Ascending aorta (tissue), 2 donors: ENCODE measurements around the gene FBXO2. TPM values are rescaled to one million over a fixed set of nuclear protein-coding genes. Genes with fewer than 3 reads are reported as not detected.

Experiments
- DNase-seq, 2 donors: peaks; one replicate each; pipeline ENCODE4 v3.0.0-alpha.2; 2019; ENCODE audit warnings: low spot score in 2 of 2
- H3K27ac ChIP-seq, 2 donors: fragments of 200-600 bp; sonication (generic); one replicate each; pipeline ENCODE4 v1.5.1; 2016 to 2017; ENCODE audit warnings: mild to moderate bottlenecking in 1 of 2
- H3K27me3 ChIP-seq: fragments of 200-600 bp; sonication (generic); one replicate; pipeline ENCODE4 v1.5.1; 2017
- H3K36me3 ChIP-seq, 2 donors: fragments of 200-600 bp; sonication (generic); one replicate each; pipeline ENCODE4 v1.5.1; 2016
- H3K4me1 ChIP-seq, 2 donors: fragments of 200-600 bp; sonication (generic); one replicate each; pipeline ENCODE4 v1.5.1; 2016 to 2017; ENCODE audit warnings: mild to moderate bottlenecking in 1 of 2
- H3K4me3 ChIP-seq, 2 donors: fragments of 200-600 bp; sonication (generic); one replicate each; pipeline ENCODE4 v1.5.1; 2016 to 2017; ENCODE audit warnings: mild to moderate bottlenecking in 1 of 2
- H3K9me3 ChIP-seq, 2 donors: fragments of 200-600 bp; sonication (generic); one replicate each; pipeline ENCODE4 v1.5.1; 2016
- intact Hi-C: fragments of 100-400 bp; cut with DNase I; formaldehyde crosslinking; loops from one replicate; pipeline ENCODE4 v1.15.1; 2023
- total RNA-seq: library from RNA; depleted of rRNA; stranded (reverse); fragments of >200 nt; gene quantifications from one replicate; pipeline ENCODE4 v1.1.0, GENCODE V29; 2016
- TF ChIP-seq, protein P1 (sequence below), 3 experiments: fragments of 200-600 bp in 2 of 3; fragments of 450-650 bp in 1 of 3; sonication (generic) in 2 of 3; IDR thresholded peaks; one replicate each; pipeline ENCODE4 v1.5.1; 2016 to 2019; ENCODE audit warnings: antibody characterized with exemption in 3 of 3, mild to moderate bottlenecking in 1 of 3, moderate library complexity in 1 of 3

Gene FBXO2
- total RNA-seq, 1 donor from 2014 or later, result 6.1 TPM

DNA sequence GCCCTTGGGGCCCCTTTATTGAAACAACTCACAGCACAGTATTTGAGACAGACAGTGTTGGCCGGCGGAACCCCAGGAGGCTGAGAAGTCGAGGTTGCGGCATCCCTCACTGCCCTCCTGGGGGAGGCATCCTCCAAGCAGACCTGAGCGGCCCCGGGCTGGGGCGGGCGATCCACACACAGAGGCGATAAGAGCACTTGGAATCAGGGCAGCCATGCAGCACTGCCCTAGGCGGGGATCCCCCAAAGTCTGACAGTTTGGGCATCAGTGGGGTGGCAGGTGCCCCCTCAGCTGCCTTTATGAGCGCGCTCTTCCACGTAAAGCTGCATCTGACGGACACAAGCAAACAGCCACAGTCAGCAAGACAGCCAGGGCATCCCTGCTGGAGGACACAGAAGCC lies 20.3 kb upstream of the FBXO2 start:
- peaks cover 31 to 58% of the 10 kb centered on the region in 2 donors for H3K36me3 ChIP-seq
- no peaks in the 10 kb centered on the region for H3K9me3 ChIP-seq
- H3K4me3 ChIP-seq, result no peak overlapping the region
- H3K4me1 ChIP-seq, result no peaks in the 10 kb centered on the region
- H3K27ac ChIP-seq, result no peak overlapping the region
- TF ChIP-seq, protein P1, sequence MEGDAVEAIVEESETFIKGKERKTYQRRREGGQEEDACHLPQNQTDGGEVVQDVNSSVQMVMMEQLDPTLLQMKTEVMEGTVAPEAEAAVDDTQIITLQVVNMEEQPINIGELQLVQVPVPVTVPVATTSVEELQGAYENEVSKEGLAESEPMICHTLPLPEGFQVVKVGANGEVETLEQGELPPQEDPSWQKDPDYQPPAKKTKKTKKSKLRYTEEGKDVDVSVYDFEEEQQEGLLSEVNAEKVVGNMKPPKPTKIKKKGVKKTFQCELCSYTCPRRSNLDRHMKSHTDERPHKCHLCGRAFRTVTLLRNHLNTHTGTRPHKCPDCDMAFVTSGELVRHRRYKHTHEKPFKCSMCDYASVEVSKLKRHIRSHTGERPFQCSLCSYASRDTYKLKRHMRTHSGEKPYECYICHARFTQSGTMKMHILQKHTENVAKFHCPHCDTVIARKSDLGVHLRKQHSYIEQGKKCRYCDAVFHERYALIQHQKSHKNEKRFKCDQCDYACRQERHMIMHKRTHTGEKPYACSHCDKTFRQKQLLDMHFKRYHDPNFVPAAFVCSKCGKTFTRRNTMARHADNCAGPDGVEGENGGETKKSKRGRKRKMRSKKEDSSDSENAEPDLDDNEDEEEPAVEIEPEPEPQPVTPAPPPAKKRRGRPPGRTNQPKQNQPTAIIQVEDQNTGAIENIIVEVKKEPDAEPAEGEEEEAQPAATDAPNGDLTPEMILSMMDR (IDR thresholded peaks at IDR 0.05), result no peak
- no peak for DNase-seq
- intact Hi-C loops, result no loop called here
- H3K27me3 ChIP-seq, result no peaks in the 10 kb centered on the region

DNA sequence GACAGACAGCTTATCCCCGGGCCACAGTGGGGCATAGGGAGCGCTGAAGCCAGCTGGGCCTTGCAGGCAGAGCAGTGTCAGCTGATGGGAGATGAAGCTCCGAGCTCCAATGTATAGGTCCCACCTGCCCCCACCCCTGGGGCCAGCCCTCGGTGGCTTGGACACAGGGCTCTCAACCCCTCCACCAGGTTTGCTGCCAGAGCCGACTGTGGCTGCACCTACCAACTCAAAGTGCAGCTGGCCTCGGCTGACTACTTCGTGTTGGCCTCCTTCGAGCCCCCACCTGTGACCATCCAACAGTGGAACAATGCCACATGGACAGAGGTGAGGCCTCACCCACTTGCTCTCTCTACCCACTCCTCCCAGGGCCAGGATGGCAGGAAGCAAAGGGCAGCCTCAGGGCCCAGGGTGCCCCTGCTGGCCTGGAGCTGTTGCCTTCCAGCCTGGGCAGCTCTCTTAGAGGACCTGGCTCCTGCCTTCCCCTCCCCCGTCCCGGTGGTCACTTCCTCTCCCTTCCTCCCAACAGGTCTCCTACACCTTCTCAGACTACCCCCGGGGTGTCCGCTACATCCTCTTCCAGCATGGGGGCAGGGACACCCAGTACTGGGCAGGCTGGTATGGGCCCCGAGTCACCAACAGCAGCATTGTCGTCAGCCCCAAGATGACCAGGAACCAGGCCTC lies 19.0 kb upstream of the FBXO2 start:
- TF ChIP-seq, protein P1 (IDR thresholded peaks at IDR 0.05), result no peak
- Histone ChIP-seq H3K27me3 (no peaks in the 10 kb centered on the region), H3K27ac (no peak overlapping the region), H3K9me3 (no peaks in the 10 kb centered on the region), H3K4me1 (no peaks in the 10 kb centered on the region), H3K4me3 (no peak overlapping the region), H3K36me3 (peaks cover 31 to 63% of the 10 kb centered on the region in 2 donors)
- DNase-seq, result no peak
- intact Hi-C loops, result no loop called here

DNA sequence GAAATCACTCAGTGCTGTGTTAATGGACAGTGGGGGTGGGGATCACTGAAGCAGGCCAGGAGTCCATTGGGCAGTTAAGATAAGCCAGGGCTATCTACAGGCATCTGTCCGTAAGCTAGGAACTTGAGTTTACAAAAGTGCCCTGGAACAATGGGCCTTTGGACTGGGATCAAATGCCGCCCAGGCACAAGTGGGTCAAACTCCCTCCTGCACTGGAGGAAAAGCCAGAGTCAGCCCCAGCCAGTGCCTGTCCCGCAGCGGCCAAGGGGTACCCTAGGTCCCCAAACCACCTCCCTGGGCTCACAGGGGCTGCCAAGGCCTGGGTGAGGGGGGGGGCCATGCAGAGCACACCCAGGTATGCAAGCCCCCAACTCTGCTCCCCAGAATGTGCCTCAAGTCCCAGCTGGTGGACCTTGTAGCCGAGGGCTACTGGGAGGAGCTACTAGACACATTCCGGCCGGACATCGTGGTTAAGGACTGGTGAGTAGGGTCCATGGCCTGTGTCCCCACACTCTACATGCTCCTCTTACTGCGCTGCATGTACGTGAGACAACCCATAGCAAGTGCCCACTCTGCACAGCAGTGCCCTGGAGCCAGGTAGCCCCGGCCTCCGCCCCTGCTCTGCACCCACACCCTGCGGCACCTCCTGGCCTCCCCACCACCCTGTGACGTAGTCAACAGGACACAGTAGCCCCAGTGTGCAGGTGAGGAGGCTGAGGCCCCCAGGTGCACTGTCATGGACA lies 17.5 kb upstream of the FBXO2 start:
- H3K27me3 ChIP-seq, result no peaks in the 10 kb centered on the region
- H3K4me3 ChIP-seq, result no peak overlapping the region
- H3K27ac ChIP-seq, result no peak overlapping the region
- peaks cover 31 to 55% of the 10 kb centered on the region in 2 donors for H3K36me3 ChIP-seq
- TF ChIP-seq, protein P1 (IDR thresholded peaks at IDR 0.05), result no peak
- intact Hi-C loops, result no loop called here
- DNase-seq, result no peak
- no peaks in the 10 kb centered on the region for H3K9me3 ChIP-seq
- no peaks in the 10 kb centered on the region for H3K4me1 ChIP-seq

DNA sequence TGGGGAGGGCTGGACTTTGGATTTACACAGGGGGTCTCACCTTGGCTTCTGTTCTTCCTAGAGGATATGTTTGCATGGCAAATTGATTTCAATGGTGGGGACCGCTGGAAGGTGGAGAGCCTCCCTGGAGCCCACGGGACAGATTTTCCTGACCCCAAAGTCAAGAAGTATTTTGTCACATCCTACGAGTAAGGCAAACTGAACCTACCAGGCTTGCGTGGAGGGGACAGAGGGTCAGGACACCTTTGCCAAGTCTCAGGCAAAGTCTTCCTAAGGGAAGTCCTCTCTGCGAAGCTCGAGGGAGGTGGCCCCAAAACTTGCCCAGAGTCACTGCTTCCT lies 16.9 kb upstream of the FBXO2 start:
- no peaks in the 10 kb centered on the region for H3K4me1 ChIP-seq
- TF ChIP-seq, protein P1 (IDR thresholded peaks at IDR 0.05), result no peak
- no peak for DNase-seq
- no peaks in the 10 kb centered on the region for H3K9me3 ChIP-seq
- H3K36me3 ChIP-seq, result peaks cover 26 to 49% of the 10 kb centered on the region in 2 donors
- no peak overlapping the region for H3K27ac ChIP-seq
- no peaks in the 10 kb centered on the region for H3K27me3 ChIP-seq
- intact Hi-C loops, result no loop called here
- no peak overlapping the region for H3K4me3 ChIP-seq

DNA sequence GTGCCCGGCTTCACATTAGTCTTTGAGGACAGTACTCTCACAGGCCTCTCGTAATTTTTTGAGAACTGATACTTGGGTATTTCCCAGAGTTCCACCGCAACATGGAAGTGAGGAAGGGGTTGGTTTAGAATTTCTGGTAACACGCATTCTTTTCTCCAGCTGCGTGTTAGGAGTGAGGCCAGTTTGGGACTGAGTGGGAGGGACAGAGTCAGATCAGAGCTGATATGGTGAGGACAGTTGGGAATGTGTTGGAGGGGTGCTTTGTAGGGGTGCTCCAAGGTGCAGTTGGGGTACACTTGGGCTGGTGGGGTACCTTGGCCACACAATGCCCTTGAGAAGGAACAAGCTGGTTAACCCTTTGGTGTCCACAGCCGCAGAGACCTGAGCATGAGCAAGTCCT lies 16.5 kb upstream of the FBXO2 start:
- no peak overlapping the region for H3K4me3 ChIP-seq
- peaks cover 23 to 45% of the 10 kb centered on the region in 2 donors for H3K36me3 ChIP-seq
- no peaks in the 10 kb centered on the region for H3K27me3 ChIP-seq
- DNase-seq, result no peak
- intact Hi-C loops, result no loop called here
- H3K27ac ChIP-seq, result no peak overlapping the region
- H3K4me1 ChIP-seq, result no peaks in the 10 kb centered on the region
- TF ChIP-seq, protein P1 (IDR thresholded peaks at IDR 0.05), result no peak
- no peaks in the 10 kb centered on the region for H3K9me3 ChIP-seq
